Smooth muscle cell (in vitro differentiated cells): ENCODE measurements around the gene IMPACT. TPM values are rescaled to one million over a fixed set of nuclear protein-coding genes. Genes with fewer than 3 reads are reported as not detected.

Experiments
- DNase-seq: peaks from one replicate; lab custom pipeline; 2025; ENCODE audit not compliant: unreplicated experiment; lab: John Stamatoyannopoulos, UW
- H2AFZ ChIP-seq: fragments of 200-600 bp; sonication (generic); 2 replicates; pipeline ENCODE4 v1.6.0; 2016; ENCODE audit warnings: antibody characterized with exemption, low read depth, mild to moderate bottlenecking
- H3F3A ChIP-seq: fragments of 200-600 bp; sonication (generic); 2 replicates; pipeline ENCODE4 v1.6.0; 2017; ENCODE audit warnings: antibody characterized with exemption, low read depth
- H3K27ac ChIP-seq: fragments of 200-600 bp; sonication (generic); 2 replicates; pipeline ENCODE4 v1.5.1; 2016; ENCODE audit warnings: low read depth, mild to moderate bottlenecking
- H3K27me3 ChIP-seq: fragments of 200-600 bp; sonication (generic); 2 replicates; pipeline ENCODE4 v1.6.1; 2016; ENCODE audit warnings: low read depth, mild to moderate bottlenecking
- H3K36me3 ChIP-seq: fragments of 200-600 bp; sonication (generic); 2 replicates; pipeline ENCODE4 v1.5.1; 2016; ENCODE audit warnings: low read depth
- H3K4me1 ChIP-seq: fragments of 200-600 bp; sonication (generic); 2 replicates; pipeline ENCODE4 v1.5.1; 2016; ENCODE audit warnings: low read depth
- H3K4me2 ChIP-seq: fragments of 200-600 bp; sonication (generic); 2 replicates; pipeline ENCODE4 v1.6.0; 2016; ENCODE audit warnings: mild to moderate bottlenecking
- H3K4me3 ChIP-seq: fragments of 200-600 bp; sonication (generic); 2 replicates; pipeline ENCODE4 v1.5.1; 2016; ENCODE audit warnings: mild to moderate bottlenecking
- H3K79me2 ChIP-seq: fragments of 200-600 bp; sonication (generic); 2 replicates; pipeline ENCODE4 v1.6.0; 2016; ENCODE audit warnings: low read depth, mild to moderate bottlenecking
- H3K9ac ChIP-seq: fragments of 200-600 bp; sonication (generic); 2 replicates; pipeline ENCODE4 v1.6.0; 2016; ENCODE audit warnings: low read depth
- H3K9me3 ChIP-seq: fragments of 200-600 bp; sonication (generic); replicated peaks from 2 replicates; pipeline ENCODE4 v1.5.1; 2016; ENCODE audit warnings: low read depth
- H4K20me1 ChIP-seq: fragments of 200-600 bp; sonication (generic); 2 replicates; pipeline ENCODE4 v1.6.0; 2016; ENCODE audit warnings: low read depth
- CTCF ChIP-seq: fragments of 200-600 bp; sonication (generic); IDR thresholded peaks from 2 replicates; pipeline ENCODE4 v1.5.1; 2017; ENCODE audit warnings: borderline replicate concordance, mild to moderate bottlenecking, antibody characterized with exemption; ENCODE audit not compliant: insufficient read depth, poor library complexity, severe bottlenecking
- WGBS: methylation state at CpG from one replicate; pipeline ENCODE4 v1.1.7; 2016; ENCODE audit warnings: low lambda C conversion rate; 5-methylcytosine and 5-hydroxymethylcytosine counted together
- polyA plus RNA-seq: library from polyadenylated mRNA; unstranded; fragments of >200 nt; fragmentation: Nextera tagmentation; extraction: Ambion mirVana; gene quantifications from 2 replicates; pipeline ENCODE4 v1.2.1, GENCODE V29; 2016
- total RNA-seq: library from RNA; depleted of rRNA; stranded (reverse); fragments of >200 nt; gene quantifications from 2 replicates; pipeline ENCODE4 v1.2.3, GENCODE V29; 2014

The IMPACT gene
- total and polyA plus RNA-seq, 2 experiments from 2014 or later, result 25.0 to 30.2 TPM

- no peaks in the 10 kb centered on the region for H3K9me3 ChIP-seq
- H4K20me1 ChIP-seq, result no peaks in the 10 kb centered on the region
- TF ChIP-seq CTCF, result no peak
- H3K4me1 ChIP-seq, result peaks cover 5% of the 10 kb centered on the region
- H3K4me3 ChIP-seq, result no peak overlapping the region
- no peaks in the 10 kb centered on the region for H3K36me3 ChIP-seq
- H3K79me2 ChIP-seq, result no peaks in the 10 kb centered on the region
- no peaks in the 10 kb centered on the region for H3K27me3 ChIP-seq
- WGBS, result 94% methylated on average over 1 of the region's 1 CpG
- no peak overlapping the region for H3K9ac ChIP-seq
- no peak for DNase-seq
- H3F3A ChIP-seq, result no peaks in the 10 kb centered on the region
- H2AFZ ChIP-seq, result no peak overlapping the region
- H3K4me2 ChIP-seq, result no peak overlapping the region
- no peak overlapping the region for H3K27ac ChIP-seq
Observed at GRCh38 chr18:24381126-24381525, 45.3 kb upstream of the IMPACT start.

- no peak overlapping the region for H3K27ac ChIP-seq
- H3K9ac ChIP-seq, result no peak overlapping the region
- 97% methylated on average over 6 of the region's 6 CpGs for WGBS
- H3K27me3 ChIP-seq, result no peaks in the 10 kb centered on the region
- no peaks in the 10 kb centered on the region for H3K4me1 ChIP-seq
- H3K4me2 ChIP-seq, result no peak overlapping the region
- H3K4me3 ChIP-seq, result no peak overlapping the region
- no peak for TF ChIP-seq CTCF
- no peaks in the 10 kb centered on the region for H3K9me3 ChIP-seq
- H3K36me3 ChIP-seq, result no peaks in the 10 kb centered on the region
- H3K79me2 ChIP-seq, result peaks cover 19% of the 10 kb centered on the region
- DNase-seq, result no peak
- no peaks in the 10 kb centered on the region for H3F3A ChIP-seq
- peaks cover 3% of the 10 kb centered on the region for H4K20me1 ChIP-seq
- no peak overlapping the region for H2AFZ ChIP-seq
Observed at GRCh38 chr18:24386681-24387080, 39.8 kb upstream of the IMPACT start.

- no peaks in the 10 kb centered on the region for H3K27me3 ChIP-seq
- H4K20me1 ChIP-seq, result peaks cover 3% of the 10 kb centered on the region
- H2AFZ ChIP-seq, result no peak overlapping the region
- peaks cover 32% of the 10 kb centered on the region for H3K79me2 ChIP-seq
- no peak overlapping the region for H3K9ac ChIP-seq
- H3K4me3 ChIP-seq, result no peak overlapping the region
- no peak for TF ChIP-seq CTCF
- no peaks in the 10 kb centered on the region for H3K4me1 ChIP-seq
- no peaks in the 10 kb centered on the region for H3F3A ChIP-seq
- no peaks in the 10 kb centered on the region for H3K9me3 ChIP-seq
- H3K36me3 ChIP-seq, result no peaks in the 10 kb centered on the region
- 63% methylated on average over 3 of the region's 3 CpGs for WGBS
- peak overlapping the region; percentile 1 for H3K4me2 ChIP-seq
- no peak overlapping the region for H3K27ac ChIP-seq
- no peak for DNase-seq
Observed at GRCh38 chr18:24388957-24389356, 37.5 kb upstream of the IMPACT start.

- H3K27me3 ChIP-seq, result no peaks in the 10 kb centered on the region
- no peak overlapping the region for H2AFZ ChIP-seq
- no peak for TF ChIP-seq CTCF
- H3K27ac ChIP-seq, result no peak overlapping the region
- H4K20me1 ChIP-seq, result no peaks in the 10 kb centered on the region
- H3K9me3 ChIP-seq, result no peaks in the 10 kb centered on the region
- H3K79me2 ChIP-seq, result peaks cover 22% of the 10 kb centered on the region
- H3K36me3 ChIP-seq, result no peaks in the 10 kb centered on the region
- peaks cover 19% of the 10 kb centered on the region for H3F3A ChIP-seq
- H3K4me1 ChIP-seq, result peaks cover 28% of the 10 kb centered on the region
- no peak overlapping the region for H3K4me2 ChIP-seq
- no peak for DNase-seq
- WGBS, result 90% methylated on average over 11 of the region's 11 CpGs
- H3K4me3 ChIP-seq, result no peak overlapping the region
- H3K9ac ChIP-seq, result no peak overlapping the region
Observed at GRCh38 chr18:24395049-24395795, 31.2 kb upstream of the IMPACT start.
